NCI-H69 (cell line): ENCODE results near the gene KIF9.
"Not testable (repeated sequence)": the region's sequence is repeated elsewhere in the genome, so short reads cannot be mapped to it uniquely, and the experiment has no call there.

ENCODE experiments used
- DNase-seq: peaks from one replicate; lab custom pipeline; 2025; lab: John Stamatoyannopoulos, UW

Gene KIF9

DNA sequence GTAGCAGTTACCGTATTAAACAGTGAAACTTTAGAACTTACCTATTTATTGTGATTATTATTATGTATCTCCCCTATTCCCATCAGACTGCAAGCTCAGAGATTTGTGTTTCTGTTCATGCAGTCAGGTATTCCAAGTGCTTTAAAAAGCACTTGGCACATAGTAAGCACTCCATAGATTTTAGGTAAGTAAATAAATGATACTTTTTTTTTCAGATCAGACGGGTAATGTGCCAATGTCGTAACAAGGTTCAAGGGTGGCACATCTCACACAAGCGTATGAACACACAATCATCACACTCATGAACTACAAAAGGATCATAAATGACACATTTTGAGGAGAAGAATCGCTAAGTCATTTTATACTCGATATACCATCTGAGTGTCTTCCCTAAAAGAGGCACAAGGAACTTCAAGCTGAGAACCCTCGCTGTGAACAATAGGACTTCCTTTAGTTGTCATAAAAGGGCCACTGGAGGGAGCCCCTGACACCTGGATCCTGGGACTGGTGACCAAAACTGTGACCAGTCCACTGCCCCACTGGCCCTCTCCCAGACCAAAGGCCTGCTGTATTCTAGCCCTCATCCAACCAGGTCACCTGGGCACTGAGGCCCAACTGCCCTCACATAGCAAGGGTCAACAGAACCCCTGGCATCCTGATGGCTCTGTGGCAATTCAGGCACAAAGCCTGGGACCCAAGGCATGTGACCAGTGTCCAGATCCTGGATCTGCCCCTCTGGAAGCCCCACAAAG, 32.1 kb downstream of the KIF9 start:
- DNase-seq: no peak

- DNase-seq: no peak
Observed at GRCh38 chr3:47247131-47248064, 35.2 kb downstream of the KIF9 start.

- DNase-seq: no peak
Observed at GRCh38 chr3:47245271-47245670, 37.3 kb downstream of the KIF9 start.

DNA sequence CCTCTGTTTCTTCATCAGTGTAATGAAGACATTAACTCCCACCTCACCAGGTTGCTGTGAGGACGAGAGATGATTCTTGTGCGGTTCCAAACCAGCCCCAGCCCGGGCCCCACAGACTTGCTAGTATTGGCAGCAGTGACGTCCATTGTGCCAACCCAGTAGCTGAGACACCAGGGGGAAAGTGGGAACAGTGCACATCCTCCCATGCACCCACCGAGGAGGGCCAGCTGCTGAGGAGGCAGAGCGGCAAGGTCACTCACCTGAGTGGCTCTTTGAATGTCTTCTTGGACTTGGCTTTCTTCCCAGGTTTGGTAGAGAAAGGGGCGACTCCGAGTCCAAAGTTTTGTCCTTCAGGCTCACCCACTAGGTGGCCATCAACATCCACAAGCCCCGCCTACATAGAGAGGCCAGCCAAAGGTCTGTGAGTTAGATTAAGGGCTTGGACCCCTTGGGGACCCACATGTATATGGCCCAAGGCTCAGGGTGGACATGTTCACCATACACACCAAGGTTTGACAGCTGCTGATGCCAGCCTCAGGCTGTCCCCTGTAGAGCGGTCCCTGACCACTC, 38.0 kb downstream of the KIF9 start:
- no peak for DNase-seq

- DNase-seq: no peak
Observed at GRCh38 chr3:47243419-47244147, 39.0 kb downstream of the KIF9 start.

- no peak for DNase-seq
Observed at GRCh38 chr3:47239929-47240328, 42.7 kb downstream of the KIF9 start.

- no peak for DNase-seq
Observed at GRCh38 chr3:47238017-47238416, 44.6 kb downstream of the KIF9 start.

- DNase-seq: no peak
Observed at GRCh38 chr3:47228088-47228487, 54.5 kb downstream of the KIF9 start.

GRCh38 chr3:47227678-47228077, 54.9 kb downstream of the KIF9 start:
- DNase-seq: no peak

- no peak for DNase-seq
Observed at GRCh38 chr3:47225310-47225906, 57.2 kb downstream of the KIF9 start.

- no peak for DNase-seq
Observed at GRCh38 chr3:47223755-47224154, 58.8 kb downstream of the KIF9 start.

DNA sequence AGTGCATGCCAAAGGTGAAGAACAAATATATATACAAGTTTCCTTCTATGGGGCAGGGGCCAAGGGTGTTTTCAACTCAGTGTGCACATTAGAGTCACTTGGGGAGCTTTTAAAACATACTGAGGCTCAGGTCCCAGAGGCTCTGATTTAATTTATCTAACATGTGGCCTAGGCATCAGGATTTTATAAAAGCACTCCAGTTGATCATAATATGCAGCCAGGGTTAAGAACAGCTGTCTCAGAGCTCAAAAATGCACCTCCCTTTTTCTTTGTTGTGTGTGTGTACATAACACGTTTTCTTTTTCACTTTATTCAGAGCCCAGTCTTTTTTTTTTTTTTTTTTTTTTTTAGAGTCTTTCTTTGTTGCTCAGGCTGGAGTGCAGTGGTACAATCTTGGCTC, 60.8 kb downstream of the KIF9 start:
- no peak for DNase-seq

DNA sequence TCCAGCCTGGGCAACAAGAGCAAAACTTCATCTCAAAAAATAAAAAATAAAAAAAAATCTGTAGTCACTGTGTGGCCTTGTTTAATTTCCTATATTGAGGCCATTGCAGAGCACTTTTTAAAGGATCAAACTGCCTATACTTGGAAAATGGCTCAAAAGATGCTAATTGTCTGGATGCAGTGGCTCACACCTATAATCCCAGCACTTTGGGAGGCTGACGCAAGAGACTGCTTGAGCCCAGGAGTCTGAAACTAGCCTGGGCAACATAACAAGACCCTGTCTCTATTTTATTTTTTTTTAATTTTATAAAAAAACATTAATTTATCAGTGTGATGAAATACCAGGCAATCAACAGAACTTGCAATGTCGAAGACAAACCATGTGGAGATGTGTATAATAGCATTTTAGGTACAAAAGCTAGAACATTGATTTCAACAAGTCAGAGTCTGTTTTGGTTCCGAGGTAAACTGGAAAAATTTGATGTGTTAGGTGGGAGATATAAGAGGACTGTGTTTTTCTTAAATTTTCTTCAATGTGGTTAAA, 71.7 kb downstream of the KIF9 start:
- DNase-seq: no peak

DNA sequence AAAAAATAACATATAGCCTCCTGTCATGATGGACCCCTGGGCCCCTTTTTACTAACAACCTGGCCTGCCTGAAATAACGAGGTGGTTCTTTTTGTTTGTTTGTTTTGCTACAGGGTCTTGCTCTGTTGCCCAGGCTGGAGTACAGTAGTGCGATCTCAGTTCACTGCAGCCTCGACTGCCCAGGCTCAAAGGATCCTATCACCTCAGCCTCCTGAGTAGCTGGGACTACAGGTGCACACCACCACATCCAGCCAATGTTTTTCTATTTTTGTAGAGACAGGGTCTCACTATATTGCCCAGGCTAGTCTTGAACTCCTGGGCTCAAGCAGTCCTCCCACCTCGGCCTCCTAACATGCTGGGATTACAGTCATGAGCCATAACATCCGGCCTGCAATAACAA, 76.6 kb downstream of the KIF9 start:
- not testable (repeated sequence) for DNase-seq

GRCh38 chr3:47204875-47205274, 77.7 kb downstream of the KIF9 start:
- DNase-seq: no peak

- no peak for DNase-seq
Observed at GRCh38 chr3:47202542-47202941, 80.1 kb downstream of the KIF9 start.

DNA sequence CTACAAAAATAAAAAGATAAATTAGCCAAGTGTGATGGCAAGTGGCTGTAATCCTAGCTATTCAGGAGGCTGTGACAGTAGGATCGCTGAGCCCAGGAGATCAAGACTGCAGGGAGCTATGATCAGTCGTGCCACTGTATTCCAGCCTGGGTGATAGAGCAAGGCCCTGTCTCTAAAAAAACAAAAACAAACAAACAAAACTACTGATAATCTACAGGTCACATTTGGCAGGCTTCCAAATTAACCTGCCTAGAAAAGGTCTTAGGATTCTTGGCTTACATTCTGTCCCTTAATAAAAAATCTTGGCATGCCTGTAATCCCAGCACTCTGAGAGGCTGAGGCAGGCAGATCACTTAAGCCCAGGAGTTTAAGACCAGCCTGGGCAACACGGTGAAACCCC, 85.3 kb downstream of the KIF9 start:
- DNase-seq: no peak

GRCh38 chr3:47194994-47195393, 87.6 kb downstream of the KIF9 start:
- DNase-seq: no peak

DNA sequence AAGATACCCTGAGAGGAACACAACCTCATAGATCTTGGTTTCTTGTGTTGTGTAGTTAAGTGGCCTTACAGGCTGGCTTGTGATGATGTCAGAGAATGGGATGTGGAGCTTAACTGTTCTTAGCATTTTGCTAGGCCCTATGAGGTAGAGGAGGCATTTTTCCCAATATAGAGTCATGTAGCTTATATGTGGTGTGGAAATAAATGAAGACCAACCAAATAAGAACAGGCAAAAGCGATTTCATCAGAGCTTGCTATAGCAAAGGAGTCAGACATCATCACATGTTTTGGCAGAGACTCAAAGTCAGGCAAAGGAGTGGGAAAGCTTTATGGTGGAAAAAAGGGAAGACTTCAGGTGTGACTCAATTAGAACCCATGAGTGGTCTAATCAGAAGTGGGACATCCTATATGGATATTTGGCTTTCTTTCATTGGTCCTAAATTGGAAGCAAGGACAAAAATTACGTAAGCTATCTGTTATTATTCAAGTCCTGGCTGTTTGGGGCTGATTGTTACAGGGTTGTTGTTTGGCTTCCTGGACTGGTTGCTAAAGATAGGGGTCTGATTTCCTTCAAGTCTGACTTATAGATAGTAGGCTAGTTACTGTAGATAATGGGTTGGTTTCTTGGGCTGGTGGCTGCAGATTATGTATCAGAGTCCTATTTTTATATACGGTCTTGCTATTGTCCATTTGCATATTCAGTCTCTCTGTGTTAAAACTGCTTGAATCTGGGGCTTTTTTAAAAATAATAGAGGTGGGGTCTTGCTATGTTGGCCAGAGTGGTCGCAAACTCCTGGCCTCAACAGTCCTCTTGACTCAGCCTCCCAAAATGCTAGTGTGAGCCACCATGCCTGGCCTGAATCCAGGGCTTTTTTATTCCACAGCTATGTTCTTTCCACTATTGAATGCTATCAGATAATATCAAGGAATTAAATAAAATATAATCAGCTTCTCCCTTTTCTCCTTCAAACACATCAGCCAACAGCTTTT, 88.4 kb downstream of the KIF9 start:
- no peak for DNase-seq

DNA sequence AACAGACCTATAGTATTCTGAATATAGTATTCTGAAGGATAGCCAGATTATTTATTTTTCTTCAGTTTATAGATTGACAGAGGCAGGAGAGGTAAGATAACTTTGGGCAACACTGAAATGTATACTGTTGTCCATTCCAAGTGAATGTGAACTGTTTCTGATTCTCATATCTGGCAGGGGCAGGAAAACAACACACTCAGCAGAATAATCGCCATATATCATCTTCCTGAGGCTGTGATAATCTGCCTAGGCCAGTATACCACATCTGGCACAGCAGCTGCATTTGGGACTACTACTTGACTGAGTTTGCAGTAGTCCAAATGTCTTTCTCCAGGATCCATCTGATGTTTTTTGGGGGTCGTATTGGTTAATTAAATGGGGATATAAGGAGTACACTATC, 96.3 kb downstream of the KIF9 start:
- DNase-seq: no peak
